GM12878 (cell line): Measurements from ENCODE around the gene PPP2R3C. TPM values are rescaled to one million over a fixed set of nuclear protein-coding genes. Genes with fewer than 3 reads are reported as not detected.

Source experiments
- CHD2 ChIP-seq: IDR thresholded peaks from 2 replicates; pipeline ENCODE4 v1.6.1; 2011; ENCODE audit warnings: low read depth, low read length, improper control_type of control experiment, borderline replicate concordance
- EP300 ChIP-seq, 2 experiments: fragments of 150-350 bp in 1 of 2; IDR thresholded peaks; 2 replicates each; pipeline ENCODE4 v1.6.1; 2011 to 2012; ENCODE audit warnings: low read depth in 2 of 2, low read length in 2 of 2, borderline replicate concordance in 1 of 2, improper control_type of control experiment in 1 of 2, inconsistent platforms in 1 of 2; ENCODE audit not compliant: control insufficient read depth in 1 of 2
- FOXK2 ChIP-seq: fragments of 450-650 bp; IDR thresholded peaks from 2 replicates; pipeline ENCODE4 v1.6.1; 2017; ENCODE audit warnings: mild to moderate bottlenecking, moderate library complexity
- JUNB ChIP-seq: IDR thresholded peaks from 2 replicates; pipeline ENCODE4 v1.6.1; 2016; ENCODE audit warnings: antibody characterized with exemption, mild to moderate bottlenecking
- MTA3 ChIP-seq: IDR thresholded peaks from 2 replicates; pipeline ENCODE4 v1.6.1; 2012; ENCODE audit warnings: low read length, inconsistent platforms, borderline replicate concordance
- NBN ChIP-seq: fragments of 450-650 bp; IDR thresholded peaks from 2 replicates; pipeline ENCODE4 v1.6.1; 2016
- NFYA ChIP-seq: IDR thresholded peaks from 2 replicates; pipeline ENCODE4 v1.6.1; 2011; ENCODE audit warnings: low read depth, mild to moderate bottlenecking, low read length, improper control_type of control experiment, borderline replicate concordance
- PBX3 ChIP-seq: IDR thresholded peaks from 2 replicates; pipeline ENCODE4 v1.6.1; 2011; ENCODE audit warnings: mild to moderate bottlenecking, low read depth, low read length, moderate library complexity; ENCODE audit not compliant: insufficient replicate concordance
- PKNOX1 ChIP-seq: fragments of 450-650 bp; IDR thresholded peaks from 2 replicates; pipeline ENCODE4 v1.6.1; 2016; ENCODE audit warnings: mild to moderate bottlenecking
- RAD51 ChIP-seq: fragments of 450-650 bp; IDR thresholded peaks from 2 replicates; pipeline ENCODE4 v1.6.1; 2016; ENCODE audit warnings: moderate library complexity, mild to moderate bottlenecking, inconsistent platforms
- SMAD1 ChIP-seq: fragments of 450-650 bp; IDR thresholded peaks from 2 replicates; pipeline ENCODE4 v1.6.1; 2018; ENCODE audit warnings: mild to moderate bottlenecking, low read depth; ENCODE audit not compliant: partially characterized antibody
- SMC3 ChIP-seq: IDR thresholded peaks from 2 replicates; pipeline ENCODE4 v1.6.1; 2011; ENCODE audit warnings: low read length, improper control_type of control experiment, borderline replicate concordance
- WRNIP1 ChIP-seq: IDR thresholded peaks from 2 replicates; pipeline ENCODE4 v1.6.1; 2011; ENCODE audit warnings: low read depth, low read length, improper control_type of control experiment, borderline replicate concordance
- ZBED1 ChIP-seq: IDR thresholded peaks from 2 replicates; pipeline ENCODE4 v1.6.1; 2016; ENCODE audit warnings: borderline replicate concordance
- polyA plus RNA-seq, 11 experiments: library from polyadenylated mRNA; depleted of rRNA in 4 of 11; unstranded in 6 of 11; stranded (reverse) in 5 of 11; fragments of >200 nt; fragmentation: Nextera tagmentation in 4 of 11; fragmentation: Illumina TruSeq in 1 of 11; extraction: Ambion mirVana in 4 of 11; extraction: Trizol in 1 of 11; gene quantifications; 1 replicate in 1 of 11; 2 replicates in 10 of 11; pipeline versions ENCODE4 v1.2.1 to v1.2.3, GENCODE V29; 2011 to 2016; ENCODE audit warnings: inconsistent platforms in 2 of 11, missing spikeins in 2 of 11, low read depth in 1 of 11
- total RNA-seq, 4 experiments: library from RNA; depleted of rRNA in 3 of 4; stranded (reverse); fragments of >200 nt in 3 of 4; fragmentation: Illumina TruSeq in 1 of 4; extraction: Trizol in 1 of 4; gene quantifications; 2 replicates each; pipeline versions ENCODE4 v1.2.1 to v1.2.3, GENCODE V29; 2013 to 2021
- TF ChIP-seq, protein P1 (sequence below): fragments of 450-650 bp; formaldehyde crosslinking; IDR thresholded peaks from 2 replicates; pipeline ENCODE4 v1.4.0; 2022; ENCODE audit warnings: mild to moderate bottlenecking, moderate library complexity
- TF ChIP-seq, protein P2 (sequence below): IDR thresholded peaks from 2 replicates; pipeline ENCODE4 v1.6.1; 2012; ENCODE audit warnings: mild to moderate bottlenecking, low read depth, low read length
- TF ChIP-seq, protein P3 (sequence below): fragments of 450-650 bp; IDR thresholded peaks from 2 replicates; pipeline ENCODE4 v1.6.1; 2017; ENCODE audit warnings: mild to moderate bottlenecking, low read depth, inconsistent platforms; ENCODE audit not compliant: poor library complexity, severe bottlenecking
- TF ChIP-seq, protein P4 (sequence below): IDR thresholded peaks from 2 replicates; pipeline ENCODE4 v1.6.1; 2012; ENCODE audit warnings: low read length, inconsistent platforms

The PPP2R3C gene
- total and polyA plus RNA-seq, 10 of the 15 experiments (the other 5 are each of a cell fraction or from before 2014, with no cell fraction given), result 27.6 to 80.5 (median 42.9) TPM

GRCh38 chr14:35045798-35046047, 76.1 kb downstream of the PPP2R3C start (continued):
- TF ChIP-seq, protein P1, sequence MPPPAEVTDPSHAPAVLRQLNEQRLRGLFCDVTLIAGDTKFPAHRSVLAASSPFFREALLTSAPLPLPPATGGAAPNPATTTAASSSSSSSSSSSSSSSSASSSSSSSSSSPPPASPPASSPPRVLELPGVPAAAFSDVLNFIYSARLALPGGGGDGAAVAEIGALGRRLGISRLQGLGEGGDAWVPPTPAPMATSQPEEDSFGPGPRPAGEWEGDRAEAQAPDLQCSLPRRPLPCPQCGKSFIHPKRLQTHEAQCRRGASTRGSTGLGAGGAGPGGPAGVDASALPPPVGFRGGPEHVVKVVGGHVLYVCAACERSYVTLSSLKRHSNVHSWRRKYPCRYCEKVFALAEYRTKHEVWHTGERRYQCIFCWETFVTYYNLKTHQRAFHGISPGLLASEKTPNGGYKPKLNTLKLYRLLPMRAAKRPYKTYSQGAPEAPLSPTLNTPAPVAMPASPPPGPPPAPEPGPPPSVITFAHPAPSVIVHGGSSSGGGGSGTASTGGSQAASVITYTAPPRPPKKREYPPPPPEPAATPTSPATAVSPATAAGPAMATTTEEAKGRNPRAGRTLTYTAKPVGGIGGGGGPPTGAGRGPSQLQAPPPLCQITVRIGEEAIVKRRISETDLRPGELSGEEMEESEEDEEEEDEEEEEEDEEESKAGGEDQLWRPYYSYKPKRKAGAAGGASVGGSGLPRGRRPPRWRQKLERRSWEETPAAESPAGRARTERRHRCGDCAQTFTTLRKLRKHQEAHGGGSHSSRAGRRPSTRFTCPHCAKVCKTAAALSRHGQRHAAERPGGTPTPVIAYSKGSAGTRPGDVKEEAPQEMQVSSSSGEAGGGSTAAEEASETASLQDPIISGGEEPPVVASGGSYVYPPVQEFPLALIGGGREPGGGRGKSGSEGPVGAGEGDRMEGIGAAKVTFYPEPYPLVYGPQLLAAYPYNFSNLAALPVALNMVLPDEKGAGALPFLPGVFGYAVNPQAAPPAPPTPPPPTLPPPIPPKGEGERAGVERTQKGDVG (CRISPR knock-in tag), result no peak
- TF ChIP-seq PBX3 (no peak), PKNOX1 (no peak; the same call in 1 of the 2 replicates), EP300 (IDR thresholded peaks at IDR 0.05; ENCODE audit: borderline replicate concordance in 1 of 2, control insufficient read depth in 1 of 2, low read depth in 2 of 2, low read length in 2 of 2) (peak in 1 of 2 experiments; percentile 21; a peak in 1 of 4 replicates), WRNIP1 (no peak), SMC3 (0 out of 2 replicates have a peak, but pooled peaks have one; percentile 13), SMAD1 (peak; percentile 78), JUNB (no peak), NBN (no peak), ZBED1 (no peak), FOXK2 (no peak), CHD2 (0 out of 2 replicates have a peak, but pooled peaks have one; percentile 6), NFYA (no peak), MTA3 (no peak), RAD51 (no peak)
- TF ChIP-seq, protein P2, sequence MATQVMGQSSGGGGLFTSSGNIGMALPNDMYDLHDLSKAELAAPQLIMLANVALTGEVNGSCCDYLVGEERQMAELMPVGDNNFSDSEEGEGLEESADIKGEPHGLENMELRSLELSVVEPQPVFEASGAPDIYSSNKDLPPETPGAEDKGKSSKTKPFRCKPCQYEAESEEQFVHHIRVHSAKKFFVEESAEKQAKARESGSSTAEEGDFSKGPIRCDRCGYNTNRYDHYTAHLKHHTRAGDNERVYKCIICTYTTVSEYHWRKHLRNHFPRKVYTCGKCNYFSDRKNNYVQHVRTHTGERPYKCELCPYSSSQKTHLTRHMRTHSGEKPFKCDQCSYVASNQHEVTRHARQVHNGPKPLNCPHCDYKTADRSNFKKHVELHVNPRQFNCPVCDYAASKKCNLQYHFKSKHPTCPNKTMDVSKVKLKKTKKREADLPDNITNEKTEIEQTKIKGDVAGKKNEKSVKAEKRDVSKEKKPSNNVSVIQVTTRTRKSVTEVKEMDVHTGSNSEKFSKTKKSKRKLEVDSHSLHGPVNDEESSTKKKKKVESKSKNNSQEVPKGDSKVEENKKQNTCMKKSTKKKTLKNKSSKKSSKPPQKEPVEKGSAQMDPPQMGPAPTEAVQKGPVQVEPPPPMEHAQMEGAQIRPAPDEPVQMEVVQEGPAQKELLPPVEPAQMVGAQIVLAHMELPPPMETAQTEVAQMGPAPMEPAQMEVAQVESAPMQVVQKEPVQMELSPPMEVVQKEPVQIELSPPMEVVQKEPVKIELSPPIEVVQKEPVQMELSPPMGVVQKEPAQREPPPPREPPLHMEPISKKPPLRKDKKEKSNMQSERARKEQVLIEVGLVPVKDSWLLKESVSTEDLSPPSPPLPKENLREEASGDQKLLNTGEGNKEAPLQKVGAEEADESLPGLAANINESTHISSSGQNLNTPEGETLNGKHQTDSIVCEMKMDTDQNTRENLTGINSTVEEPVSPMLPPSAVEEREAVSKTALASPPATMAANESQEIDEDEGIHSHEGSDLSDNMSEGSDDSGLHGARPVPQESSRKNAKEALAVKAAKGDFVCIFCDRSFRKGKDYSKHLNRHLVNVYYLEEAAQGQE, result no peak
- TF ChIP-seq, protein P3, sequence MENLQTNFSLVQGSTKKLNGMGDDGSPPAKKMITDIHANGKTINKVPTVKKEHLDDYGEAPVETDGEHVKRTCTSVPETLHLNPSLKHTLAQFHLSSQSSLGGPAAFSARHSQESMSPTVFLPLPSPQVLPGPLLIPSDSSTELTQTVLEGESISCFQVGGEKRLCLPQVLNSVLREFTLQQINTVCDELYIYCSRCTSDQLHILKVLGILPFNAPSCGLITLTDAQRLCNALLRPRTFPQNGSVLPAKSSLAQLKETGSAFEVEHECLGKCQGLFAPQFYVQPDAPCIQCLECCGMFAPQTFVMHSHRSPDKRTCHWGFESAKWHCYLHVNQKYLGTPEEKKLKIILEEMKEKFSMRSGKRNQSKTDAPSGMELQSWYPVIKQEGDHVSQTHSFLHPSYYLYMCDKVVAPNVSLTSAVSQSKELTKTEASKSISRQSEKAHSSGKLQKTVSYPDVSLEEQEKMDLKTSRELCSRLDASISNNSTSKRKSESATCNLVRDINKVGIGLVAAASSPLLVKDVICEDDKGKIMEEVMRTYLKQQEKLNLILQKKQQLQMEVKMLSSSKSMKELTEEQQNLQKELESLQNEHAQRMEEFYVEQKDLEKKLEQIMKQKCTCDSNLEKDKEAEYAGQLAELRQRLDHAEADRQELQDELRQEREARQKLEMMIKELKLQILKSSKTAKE, result peak; percentile 74
- TF ChIP-seq, protein P4, sequence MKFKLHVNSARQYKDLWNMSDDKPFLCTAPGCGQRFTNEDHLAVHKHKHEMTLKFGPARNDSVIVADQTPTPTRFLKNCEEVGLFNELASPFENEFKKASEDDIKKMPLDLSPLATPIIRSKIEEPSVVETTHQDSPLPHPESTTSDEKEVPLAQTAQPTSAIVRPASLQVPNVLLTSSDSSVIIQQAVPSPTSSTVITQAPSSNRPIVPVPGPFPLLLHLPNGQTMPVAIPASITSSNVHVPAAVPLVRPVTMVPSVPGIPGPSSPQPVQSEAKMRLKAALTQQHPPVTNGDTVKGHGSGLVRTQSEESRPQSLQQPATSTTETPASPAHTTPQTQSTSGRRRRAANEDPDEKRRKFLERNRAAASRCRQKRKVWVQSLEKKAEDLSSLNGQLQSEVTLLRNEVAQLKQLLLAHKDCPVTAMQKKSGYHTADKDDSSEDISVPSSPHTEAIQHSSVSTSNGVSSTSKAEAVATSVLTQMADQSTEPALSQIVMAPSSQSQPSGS, result peak; percentile 65; the same call in 1 of the 2 replicates
